GM13977 (cell line): ENCODE measurements around the gene ATXN2.
"Not testable (repeated sequence)": the region's sequence is repeated elsewhere in the genome, so short reads cannot be mapped to it uniquely, and the experiment has no call there.

Experiments
- DNase-seq: peaks from one replicate; pipeline ENCODE4 v3.0.0; 2012; ENCODE audit warnings: low spot score
- in situ Hi-C: fragments of 300-500 bp; cut with MboI; formaldehyde crosslinking; loops from one replicate; pipeline ENCODE4 v1.12.0; 2022; ENCODE audit warnings: low sequenced_read_pairs, low pct_unique_long_range_greater_than_20kb, mixed read lengths, inconsistent platforms; ENCODE audit not compliant: unreplicated experiment
- TF ChIP-seq, protein P1 (sequence below): IDR thresholded peaks from 2 replicates; pipeline ENCODE4 v1.5.1; 2012; ENCODE audit warnings: mild to moderate bottlenecking, control low read depth; ENCODE audit not compliant: insufficient read depth; ENCODE audit errors: extremely low read depth, missing control alignments

ATXN2 gene

DNA sequence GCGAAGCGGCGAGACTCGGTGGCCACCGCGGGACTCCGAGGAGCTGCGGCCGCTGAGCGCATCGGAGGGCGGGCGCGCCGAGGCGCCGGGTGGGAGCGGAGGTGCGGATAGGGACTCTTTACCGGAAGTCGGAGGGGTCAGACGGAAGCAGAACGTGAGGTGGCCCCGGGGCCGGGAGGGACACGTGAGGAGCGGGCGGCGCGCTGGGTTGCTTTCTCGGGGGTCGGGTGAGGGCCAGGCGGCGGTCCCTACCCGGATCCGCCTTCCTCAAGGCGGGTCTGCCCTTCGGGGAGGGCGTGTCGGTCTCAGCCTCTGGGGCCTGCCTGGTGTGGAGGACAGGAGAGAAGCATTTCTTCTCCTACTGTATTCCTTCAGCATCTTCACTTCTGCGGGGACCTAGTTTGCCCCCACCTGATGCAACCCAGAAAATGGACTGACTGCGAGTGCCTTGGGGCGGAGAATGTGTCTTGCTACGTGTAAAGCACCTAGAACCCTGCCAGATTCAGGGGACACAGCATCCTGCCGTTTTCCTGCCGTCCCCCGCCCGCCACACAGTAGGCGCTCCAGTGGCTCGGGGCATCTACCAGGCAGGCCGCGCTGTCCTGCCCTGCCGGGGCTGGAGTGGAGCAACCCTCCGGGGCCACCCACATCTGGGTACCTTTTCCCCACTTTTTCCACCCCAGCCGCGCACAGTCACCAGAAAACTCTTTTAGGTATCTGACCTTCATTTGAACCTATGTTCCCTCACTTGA lies 514 bp upstream of the ATXN2 start:
- in situ Hi-C loops = no loop called here
- peak; percentile 93 for DNase-seq

DNA sequence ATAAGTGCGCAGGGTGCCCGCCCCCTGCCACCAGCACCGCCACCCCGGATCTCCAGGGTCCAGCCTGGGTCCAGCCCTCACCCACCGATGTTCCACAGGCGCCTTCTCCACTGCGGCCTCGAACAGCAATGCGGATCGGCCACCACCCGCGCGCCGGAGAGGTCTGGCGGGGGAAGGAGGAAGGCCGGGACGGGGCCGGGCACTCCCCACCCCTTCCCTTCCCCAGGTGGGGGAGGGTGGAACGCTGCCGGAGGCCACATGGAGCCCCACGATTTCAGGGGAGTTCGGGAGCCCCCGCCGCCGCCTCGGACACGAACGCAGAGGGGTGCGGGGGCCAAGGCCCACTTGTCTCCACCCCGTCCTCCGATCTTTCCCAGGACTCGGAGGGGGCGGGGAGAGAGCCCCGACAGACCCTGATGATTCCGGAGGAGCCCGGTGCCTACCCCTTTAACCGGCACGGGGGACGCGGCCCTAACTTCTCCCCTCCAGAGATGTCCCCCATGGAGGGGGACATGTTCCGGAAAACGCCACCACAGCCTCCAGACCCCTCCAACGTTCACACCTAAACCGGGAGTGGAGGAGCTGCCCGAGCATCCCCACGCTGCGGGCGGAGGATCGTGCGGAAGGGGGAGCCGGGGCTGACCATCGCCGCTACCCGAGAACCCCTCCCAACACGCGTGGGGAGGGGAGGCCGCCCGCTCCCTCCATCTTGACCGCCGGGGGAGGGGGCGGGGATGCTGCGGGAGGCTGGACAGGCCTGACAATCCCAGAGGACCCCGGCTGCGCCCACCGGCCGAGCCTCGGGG lies 1.1 kb downstream of the ATXN2 start:
- TF ChIP-seq, protein P1, sequence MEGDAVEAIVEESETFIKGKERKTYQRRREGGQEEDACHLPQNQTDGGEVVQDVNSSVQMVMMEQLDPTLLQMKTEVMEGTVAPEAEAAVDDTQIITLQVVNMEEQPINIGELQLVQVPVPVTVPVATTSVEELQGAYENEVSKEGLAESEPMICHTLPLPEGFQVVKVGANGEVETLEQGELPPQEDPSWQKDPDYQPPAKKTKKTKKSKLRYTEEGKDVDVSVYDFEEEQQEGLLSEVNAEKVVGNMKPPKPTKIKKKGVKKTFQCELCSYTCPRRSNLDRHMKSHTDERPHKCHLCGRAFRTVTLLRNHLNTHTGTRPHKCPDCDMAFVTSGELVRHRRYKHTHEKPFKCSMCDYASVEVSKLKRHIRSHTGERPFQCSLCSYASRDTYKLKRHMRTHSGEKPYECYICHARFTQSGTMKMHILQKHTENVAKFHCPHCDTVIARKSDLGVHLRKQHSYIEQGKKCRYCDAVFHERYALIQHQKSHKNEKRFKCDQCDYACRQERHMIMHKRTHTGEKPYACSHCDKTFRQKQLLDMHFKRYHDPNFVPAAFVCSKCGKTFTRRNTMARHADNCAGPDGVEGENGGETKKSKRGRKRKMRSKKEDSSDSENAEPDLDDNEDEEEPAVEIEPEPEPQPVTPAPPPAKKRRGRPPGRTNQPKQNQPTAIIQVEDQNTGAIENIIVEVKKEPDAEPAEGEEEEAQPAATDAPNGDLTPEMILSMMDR = no peak
- DNase-seq = peak; percentile 64
- in situ Hi-C loops = no loop called here

More for the DNA sequence above, 514 bp upstream of the ATXN2 start:
- TF ChIP-seq, protein P1 = no peak

DNA sequence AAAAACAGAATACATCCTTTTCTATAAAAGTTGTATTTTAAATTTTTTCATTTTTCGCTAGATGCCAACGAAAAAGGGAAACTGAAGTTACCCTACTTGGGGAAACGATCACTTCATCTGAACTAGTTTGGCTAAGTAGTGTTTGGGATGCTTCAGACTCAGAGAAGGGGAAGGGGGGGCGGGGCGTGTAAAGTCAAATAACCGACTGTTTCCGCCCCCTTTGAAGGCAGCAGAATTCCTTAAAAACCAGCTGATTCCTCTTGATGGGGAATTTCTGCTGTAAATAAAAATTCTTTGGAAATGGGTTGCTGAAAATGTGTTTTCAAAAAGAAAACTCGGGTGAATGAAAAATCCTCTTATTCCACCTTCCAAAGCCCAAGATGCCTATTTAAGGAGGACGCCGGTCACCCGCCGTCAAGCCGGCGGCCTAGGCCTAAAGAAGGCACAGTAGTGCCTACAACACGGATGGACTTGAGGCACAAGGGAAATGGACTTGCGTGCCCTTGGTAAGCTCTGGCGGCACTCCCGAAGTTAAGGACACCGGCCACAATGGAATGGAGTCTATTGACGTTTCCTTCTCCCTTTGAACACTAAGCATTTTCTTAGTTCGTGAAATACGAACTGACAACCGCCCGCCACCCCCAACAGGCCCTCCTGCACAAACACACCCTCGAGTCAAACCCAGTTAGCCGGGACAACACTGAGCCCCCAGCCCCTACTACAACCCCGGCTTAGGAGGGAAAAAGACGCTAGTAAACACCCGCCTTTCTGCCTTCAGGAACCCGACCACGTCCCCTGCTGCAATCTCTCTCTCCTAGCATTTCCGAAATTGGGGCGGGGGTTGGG lies 1.9 kb downstream of the ATXN2 start:
- TF ChIP-seq, protein P1 = no peak
- in situ Hi-C loops = no loop called here
- DNase-seq = peak; percentile 48

DNA sequence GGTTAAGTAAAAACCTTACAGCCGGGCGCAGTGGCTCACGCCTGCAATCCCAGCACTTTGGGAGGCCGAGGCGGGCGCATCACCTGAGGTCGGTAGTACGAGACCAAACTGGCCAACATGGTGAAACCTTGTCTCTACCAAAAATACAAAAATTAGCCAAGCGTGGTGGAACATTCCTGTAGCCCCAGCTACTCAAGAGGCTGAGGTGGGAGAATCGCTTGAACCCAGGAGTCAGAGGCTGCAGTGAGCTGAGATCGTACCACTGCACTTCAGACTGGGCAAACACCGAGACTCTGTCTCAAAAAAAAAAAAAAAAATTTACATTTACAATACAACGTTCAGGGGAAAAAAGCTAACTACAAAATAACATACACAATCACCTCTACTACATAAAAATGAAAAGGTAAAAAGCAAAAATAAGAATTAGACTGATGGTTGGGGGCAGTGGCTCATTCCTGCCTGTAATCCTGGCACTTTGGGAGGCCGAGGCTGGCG lies 3.7 kb downstream of the ATXN2 start:
- in situ Hi-C loops = not testable (repeated sequence)

DNA sequence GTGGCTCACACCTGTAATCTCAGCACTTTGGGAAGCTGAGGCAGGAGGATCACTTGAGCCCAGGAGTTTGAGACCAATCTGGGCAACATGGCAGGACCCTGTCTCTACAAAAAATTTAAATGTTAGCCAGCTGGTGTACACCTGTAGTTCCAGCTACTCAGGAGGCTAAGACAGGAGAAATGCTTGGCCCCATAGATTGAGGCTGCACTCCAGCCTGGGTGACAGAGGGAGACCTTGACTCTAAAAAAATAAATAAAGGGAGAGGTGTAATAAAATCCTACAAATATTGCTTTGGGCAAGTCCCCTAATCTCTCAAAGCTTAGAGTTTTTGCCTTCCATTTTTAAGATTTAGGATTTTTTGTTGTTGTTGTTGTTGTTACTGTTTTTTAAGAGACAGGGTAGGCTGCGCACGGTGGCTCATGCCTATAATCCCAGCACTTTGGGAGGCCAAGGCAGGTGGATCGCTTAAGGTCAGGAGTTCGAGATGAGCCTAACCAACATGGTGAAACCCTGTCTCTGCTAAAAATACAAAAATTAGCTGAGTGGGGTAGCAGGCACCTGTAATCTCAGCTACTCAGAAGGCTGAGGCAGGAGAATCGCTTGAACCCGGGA lies 7.6 kb downstream of the ATXN2 start:
- in situ Hi-C loops, DNase-seq: not testable (repeated sequence)

More for the DNA sequence above, 3.7 kb downstream of the ATXN2 start:
- DNase-seq = not testable (repeated sequence)

DNA sequence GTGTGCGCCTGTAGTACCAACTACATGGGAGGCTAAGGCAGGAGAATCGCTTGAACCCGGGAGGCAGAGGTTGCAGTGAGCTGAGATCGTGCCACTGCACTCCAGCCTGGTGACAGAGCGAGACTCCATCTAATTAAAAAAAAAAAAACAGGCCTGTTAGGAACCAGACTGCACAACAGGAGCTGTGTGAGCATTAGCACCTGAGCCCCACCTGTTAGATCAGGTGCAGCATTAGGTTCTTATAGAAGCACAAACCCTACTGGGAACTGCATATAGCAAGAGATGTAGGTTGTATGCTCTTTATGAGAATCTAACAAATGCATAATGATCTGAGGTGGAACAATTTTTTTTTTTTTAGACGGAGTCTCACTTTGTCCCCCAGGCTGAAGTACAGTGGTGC lies 8.6 kb downstream of the ATXN2 start:
- TF ChIP-seq, protein P1 = no peak
- in situ Hi-C loops = no loop called here
- DNase-seq = no peak

DNA sequence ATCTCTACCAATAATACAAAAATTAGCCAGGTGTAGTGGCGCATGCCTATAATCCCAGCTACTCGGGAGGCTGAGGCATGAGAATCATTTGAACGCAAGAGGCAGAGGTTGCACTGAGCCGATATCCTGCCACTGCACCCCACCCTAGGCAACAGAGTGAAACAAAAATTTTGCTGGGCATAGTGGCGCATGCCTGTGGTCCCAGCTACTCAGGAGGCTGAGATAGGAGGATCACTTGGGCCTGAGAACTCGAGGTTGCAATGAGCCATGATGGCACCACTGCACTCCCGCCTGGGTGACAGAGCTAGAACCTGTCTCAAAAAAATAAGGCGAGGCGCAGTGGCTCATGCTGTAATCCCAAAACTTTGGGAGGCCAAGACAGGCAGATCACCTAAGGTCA lies 9.5 kb downstream of the ATXN2 start:
- no peak for DNase-seq
- in situ Hi-C loops = no loop called here
- TF ChIP-seq, protein P1 = no peak
